H1 (cell line): ENCODE data around the gene ACTL8. TPM values are rescaled to one million over a fixed set of nuclear protein-coding genes. Genes with fewer than 3 reads are reported as not detected.
A peak's percentile ranks its signal among the peaks of the same experiment; 100 is the strongest.

ENCODE experiments used
- CTCF ChIA-PET: fragments of 300-600 bp; sonication (Branson Sonifier 250); formaldehyde crosslinking; loops from one replicate; lab custom pipeline; 2021; ENCODE audit not compliant: partially characterized antibody; lab: Charles Lee
- POLR2A ChIA-PET: fragments of 300-600 bp; sonication (Branson Sonifier 250); formaldehyde crosslinking; loops from one replicate; lab custom pipeline; 2021; ENCODE audit warnings: inconsistent platforms; ENCODE audit not compliant: partially characterized antibody; lab: Charles Lee
- DNase-seq, 2 experiments: peaks; one replicate each; pipeline versions ENCODE4 v3.0.0 to v3.0.0-alpha.2; 2010 to 2022; ENCODE audit warnings: low spot score in 2 of 2, low read depth in 1 of 2, mixed read lengths in 1 of 2
- FAIRE-seq: peaks from 2 replicates; lab custom pipeline; 2011; peaks lifted over from hg19 to GRCh38; lab: Jason Lieb, UNC
- H2AFZ ChIP-seq: 2 replicates; pipeline ENCODE4 v1.8.1; 2012; ENCODE audit warnings: low read length, inconsistent platforms
- H2AK5ac ChIP-seq: 2 replicates; pipeline ENCODE4 v1.6.1; 2013; ENCODE audit warnings: low read depth, low read length
- H2BK120ac ChIP-seq: replicated peaks from 2 replicates; pipeline ENCODE3; 2013; ENCODE audit warnings: low read depth, low read length, inconsistent platforms
- H2BK12ac ChIP-seq: 2 replicates; pipeline ENCODE4 v1.6.1; 2013; ENCODE audit warnings: low read depth, low read length
- H2BK15ac ChIP-seq: 2 replicates; pipeline ENCODE4 v1.6.1; 2013; ENCODE audit warnings: low read length
- H2BK20ac ChIP-seq: 2 replicates; pipeline ENCODE4 v1.6.1; 2013; ENCODE audit warnings: low read length
- H2BK5ac ChIP-seq: 2 replicates; pipeline ENCODE4 v1.6.1; 2013; ENCODE audit warnings: low read depth, low read length
- H3K14ac ChIP-seq: 2 replicates; pipeline ENCODE4 v1.6.1; 2013; ENCODE audit warnings: inconsistent platforms; ENCODE audit not compliant: insufficient read length
- H3K18ac ChIP-seq: 2 replicates; pipeline ENCODE4 v1.6.1; 2013; ENCODE audit warnings: low read length; ENCODE audit errors: extremely low read depth
- H3K23ac ChIP-seq: 2 replicates; pipeline ENCODE4 v1.6.1; 2013; ENCODE audit warnings: inconsistent platforms; ENCODE audit not compliant: insufficient read length
- H3K23me2 ChIP-seq: 2 replicates; pipeline ENCODE4 v1.6.1; 2013; ENCODE audit warnings: low read depth, low read length
- H3K27ac ChIP-seq: 2 replicates; pipeline ENCODE4 v1.6.1; 2011; ENCODE audit warnings: low read depth, low read length, inconsistent platforms
- H3K27me3 ChIP-seq, 4 experiments: replicated peaks in 1 of 4; 1 replicate in 1 of 4; 2 replicates in 3 of 4; pipeline versions ENCODE4 v1.6.1 to v1.8.1; 2011 to 2013; ENCODE audit warnings: low read length in 3 of 4, mild to moderate bottlenecking in 3 of 4, inconsistent platforms in 2 of 4, mixed read lengths in 2 of 4, moderate library complexity in 1 of 4; ENCODE audit not compliant: control insufficient read depth in 3 of 4, insufficient read depth in 3 of 4; ENCODE audit errors: extremely low read depth in 1 of 4
- H3K36me3 ChIP-seq, 4 experiments: 2 replicates each; pipeline versions ENCODE4 v1.6.1 to v1.8.1; 2011 to 2013; ENCODE audit warnings: mild to moderate bottlenecking in 4 of 4, low read length in 3 of 4, moderate library complexity in 2 of 4, control low read depth in 1 of 4, inconsistent platforms in 1 of 4; ENCODE audit not compliant: insufficient read depth in 4 of 4, control insufficient read depth in 2 of 4
- H3K4ac ChIP-seq: replicated peaks from 2 replicates; pipeline ENCODE3; 2013; ENCODE audit warnings: low read length, low read depth, mixed read lengths, inconsistent platforms; ENCODE audit not compliant: insufficient read length
- H3K4me1 ChIP-seq, 4 experiments: replicated peaks in 1 of 4; 1 replicate in 1 of 4; 2 replicates in 3 of 4; pipeline versions ENCODE4 v1.6.1 to v1.8.1; 2011 to 2013; ENCODE audit warnings: low read length in 3 of 4, inconsistent platforms in 2 of 4, mixed read lengths in 1 of 4; ENCODE audit not compliant: insufficient read depth in 4 of 4, control insufficient read depth in 3 of 4
- H3K4me2 ChIP-seq, 2 experiments: 2 replicates each; pipeline versions ENCODE4 v1.6.1 to v1.8.1; 2011 to 2013; ENCODE audit warnings: low read depth in 2 of 2, low read length in 2 of 2, control low read depth in 1 of 2, inconsistent platforms in 1 of 2, mild to moderate bottlenecking in 1 of 2; ENCODE audit not compliant: insufficient read depth in 1 of 2
- H3K4me3 ChIP-seq, 4 experiments: fragments of 200-600, 300-600 bp in 1 of 4; sonication (generic), shearing (Covaris generic), sonication (Bioruptor Twin) in 1 of 4; 2 replicates each; pipeline versions ENCODE4 v1.5.1 to v1.8.1; 2011 to 2016; ENCODE audit warnings: low read length in 4 of 4, low read depth in 3 of 4, control low read depth in 2 of 4, inconsistent platforms in 2 of 4, mild to moderate bottlenecking in 2 of 4, mixed read lengths in 1 of 4, moderate library complexity in 1 of 4; ENCODE audit not compliant: insufficient read depth in 2 of 4; ENCODE audit errors: extremely low read depth in 1 of 4
- H3K56ac ChIP-seq: replicated peaks from 2 replicates; pipeline ENCODE3; 2013; ENCODE audit warnings: low read depth, mild to moderate bottlenecking, mixed read lengths, low read length, inconsistent platforms; ENCODE audit not compliant: insufficient read length
- H3K79me1 ChIP-seq: 2 replicates; pipeline ENCODE4 v1.6.1; 2013; ENCODE audit warnings: low read depth, low read length, control low read depth
- H3K79me2 ChIP-seq, 2 experiments: 2 replicates each; pipeline versions ENCODE4 v1.6.1 to v1.8.1; 2012 to 2013; ENCODE audit warnings: low read length in 2 of 2, mild to moderate bottlenecking in 2 of 2, inconsistent platforms in 1 of 2; ENCODE audit not compliant: insufficient read depth in 2 of 2, control insufficient read depth in 1 of 2
- H3K9ac ChIP-seq, 4 experiments: replicated peaks in 1 of 4; 1 replicate in 1 of 4; 2 replicates in 3 of 4; pipeline versions ENCODE4 v1.6.1 to v1.8.1; 2011 to 2013; ENCODE audit warnings: low read depth in 3 of 4, low read length in 3 of 4, control low read depth in 2 of 4, mild to moderate bottlenecking in 2 of 4, moderate library complexity in 2 of 4, inconsistent platforms in 1 of 4; ENCODE audit errors: extremely low read depth in 1 of 4
- H3K9me3 ChIP-seq, 2 experiments: 2 replicates each; pipeline versions ENCODE4 v1.6.1 to v1.8.1; 2012 to 2013; ENCODE audit warnings: mild to moderate bottlenecking in 2 of 2, moderate library complexity in 2 of 2, control low read depth in 1 of 2, inconsistent platforms in 1 of 2, low read depth in 1 of 2, low read length in 1 of 2, mixed read lengths in 1 of 2; ENCODE audit not compliant: insufficient read depth in 2 of 2
- H4K20me1 ChIP-seq, 2 experiments: replicated peaks in 1 of 2; 2 replicates each; pipeline versions ENCODE3 to v1.8.1; 2011 to 2013; ENCODE audit warnings: inconsistent platforms in 2 of 2, low read length in 2 of 2, mild to moderate bottlenecking in 1 of 2; ENCODE audit not compliant: insufficient read depth in 2 of 2, control insufficient read depth in 1 of 2
- H4K5ac ChIP-seq: 2 replicates; pipeline ENCODE4 v1.6.1; 2013; ENCODE audit warnings: low read length, low read depth, mixed read lengths, inconsistent platforms; ENCODE audit not compliant: insufficient read length
- H4K8ac ChIP-seq: 2 replicates; pipeline ENCODE4 v1.8.0; 2013; ENCODE audit warnings: mild to moderate bottlenecking, moderate library complexity, low read length, inconsistent platforms; ENCODE audit not compliant: insufficient read depth; ENCODE audit errors: extremely low read depth
- H4K91ac ChIP-seq: replicated peaks from 2 replicates; pipeline ENCODE3; 2013; ENCODE audit warnings: low read length, mixed read lengths, inconsistent platforms; ENCODE audit not compliant: insufficient read length
- CBX5 ChIP-seq: fragments of 300-800, 300-1000 bp; sonication (generic); IDR thresholded peaks from 2 replicates; pipeline ENCODE4 v1.7.1; 2016; ENCODE audit warnings: antibody characterized with exemption, low read length, low read depth
- CBX8 ChIP-seq: fragments of 300-800, 300-1000 bp; sonication (generic); IDR thresholded peaks from 2 replicates; pipeline ENCODE4 v1.7.1; 2016; ENCODE audit warnings: low read depth, low read length, borderline replicate concordance
- CEBPB ChIP-seq: IDR thresholded peaks from 2 replicates; pipeline ENCODE4 v1.6.1; 2012; ENCODE audit warnings: low read depth, low read length
- MAFK ChIP-seq: IDR thresholded peaks from 2 replicates; pipeline ENCODE4 v1.6.1; 2012; ENCODE audit warnings: low read depth, mild to moderate bottlenecking, improper control_type of control experiment, low read length
- PHF8 ChIP-seq: fragments of 200-600 bp; sonication (generic); conservative IDR thresholded peaks from 2 replicates; pipeline ENCODE4 v1.7.1; 2012; ENCODE audit warnings: low read depth, mild to moderate bottlenecking, inconsistent platforms, low read length, moderate library complexity
- POLR2AphosphoS5 ChIP-seq: IDR thresholded peaks from 2 replicates; pipeline ENCODE4 v1.6.1; 2011; ENCODE audit warnings: low read depth, low read length
- SP2 ChIP-seq: IDR thresholded peaks from 2 replicates; pipeline ENCODE4 v1.6.1; 2012; ENCODE audit warnings: mild to moderate bottlenecking, low read length, inconsistent platforms
- SRF ChIP-seq: IDR thresholded peaks from 2 replicates; pipeline ENCODE4 v1.6.1; 2011; ENCODE audit warnings: mild to moderate bottlenecking, low read depth, low read length, moderate library complexity
- SUZ12 ChIP-seq: fragments of 200-600 bp; sonication (generic); IDR thresholded peaks from 2 replicates; pipeline ENCODE4 v1.6.1; 2012; ENCODE audit warnings: mild to moderate bottlenecking, inconsistent platforms, low read length, moderate library complexity, mixed read lengths
- ZNF274 ChIP-seq: IDR thresholded peaks from 2 replicates; pipeline ENCODE4 v1.7.0; 2012; ENCODE audit warnings: low read length, borderline replicate concordance; ENCODE audit errors: extremely low read depth
- WGBS, 2 experiments: shearing (Covaris generic) in 1 of 2; methylation state at CpG; one replicate each; pipeline versions ENCODE4 v1.1.6 to v1.1.7; 2013 to 2015; ENCODE audit warnings: low lambda C conversion rate in 2 of 2, mixed read lengths in 2 of 2, inconsistent platforms in 1 of 2, low coverage in 1 of 2, missing lambda C conversion rate in 1 of 2; ENCODE audit not compliant: insufficient replicate concordance in 2 of 2, insufficient coverage in 1 of 2, insufficient read length in 1 of 2; ENCODE audit errors: extremely low coverage in 1 of 2, missing lambda C conversion rate in 1 of 2; 5-methylcytosine and 5-hydroxymethylcytosine counted together
- polyA plus RNA-seq, 7 experiments: library from polyadenylated mRNA; depleted of rRNA in 3 of 7; stranded (reverse) in 5 of 7; unstranded in 2 of 7; fragments of >200 nt in 5 of 7; fragments of 200-250 nt in 2 of 7; gene quantifications; 1 replicate in 5 of 7; 2 replicates in 1 of 7; 4 replicates in 1 of 7; pipeline versions ENCODE4 v1.2.1 to v1.2.3, GENCODE V29; 2011 to 2013; ENCODE audit warnings: missing spikeins in 2 of 7, mixed read lengths in 2 of 7
- total RNA-seq: library from RNA; stranded (reverse); fragmentation: NEBNext Ultra II Directional; extraction: Animal tissue kit (Norgen Biotek cat#: 25700); gene quantifications from 2 replicates; pipeline ENCODE4 v1.2.1, GENCODE V29; 2021
- TF ChIP-seq, protein P1 (sequence below): IDR thresholded peaks from 2 replicates; pipeline ENCODE4 v1.6.1; 2011; ENCODE audit warnings: low read length, improper control_type of control experiment

Gene ACTL8
- total and polyA plus RNA-seq, 2 of the 8 experiments (the other 6 are each of a cell fraction or from before 2014, with no cell fraction given): 0.33 to 0.47 TPM

DNA sequence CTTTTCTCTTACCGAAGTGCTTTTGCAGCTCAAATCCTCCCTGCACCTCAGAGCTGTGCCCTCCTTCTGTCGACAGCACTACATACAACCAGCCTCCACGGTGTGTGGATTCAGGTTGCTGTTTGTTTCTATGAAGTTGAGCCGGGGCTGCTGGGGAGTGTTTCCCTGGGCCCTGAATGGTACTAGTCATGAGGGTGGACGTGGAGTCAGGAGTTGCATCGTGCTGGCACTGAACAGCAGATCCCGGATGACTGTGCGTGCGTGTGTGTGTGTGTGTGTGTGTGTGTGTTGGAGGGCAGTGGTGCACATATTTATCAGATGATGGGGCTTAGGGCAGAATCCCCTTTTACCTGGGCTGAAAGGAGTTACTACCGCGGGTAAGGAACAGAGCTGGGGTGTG is 47.0 kb downstream of the ACTL8 start:
- Histone ChIP-seq H3K9me3 (no peaks in the 10 kb centered on the region), H2BK15ac (no peak overlapping the region), H3K27me3 (no peaks in the 10 kb centered on the region; a peak in 1 of 7 replicates), H3K27ac (no peak overlapping the region), H3K4ac (no peak overlapping the region), H2BK5ac (no peak overlapping the region), H3K23me2 (no peaks in the 10 kb centered on the region), H2AFZ (peak overlapping the region; percentile 27; the same call in 1 of the 2 replicates), H3K36me3 (no peaks in the 10 kb centered on the region), H4K20me1 (no peaks in the 10 kb centered on the region), H3K4me2 (no peak overlapping the region), H2BK20ac (no peak overlapping the region), H4K91ac (no peak overlapping the region), H3K56ac (no peak overlapping the region), H2BK120ac (no peak overlapping the region), H4K8ac (no peak overlapping the region), H4K5ac (no peak overlapping the region), H3K4me3 (no peak overlapping the region), H2AK5ac (no peak overlapping the region), H2BK12ac (no peak overlapping the region), H3K18ac (no peak overlapping the region), H3K4me1 (no peaks in the 10 kb centered on the region), H3K79me1 (no peaks in the 10 kb centered on the region; the same call in 1 of the 2 replicates), H3K9ac (no peak overlapping the region), H3K79me2 (no peaks in the 10 kb centered on the region), H3K23ac (no peak overlapping the region), H3K14ac (no peak overlapping the region)
- FAIRE-seq (no peak), DNase-seq (no peak)
- WGBS, 2 experiments: 84% methylated on average over 11 of the region's 11 CpGs; no CpG with 5 or more reads in 1 of the 2 experiments
- no peak for TF ChIP-seq CBX8
- no peak for TF ChIP-seq PHF8
- no peak for TF ChIP-seq SP2
- no peak for TF ChIP-seq POLR2AphosphoS5
- TF ChIP-seq SRF: no peak
- TF ChIP-seq CEBPB: no peak
- TF ChIP-seq CBX5: no peak
- TF ChIP-seq, protein P1, sequence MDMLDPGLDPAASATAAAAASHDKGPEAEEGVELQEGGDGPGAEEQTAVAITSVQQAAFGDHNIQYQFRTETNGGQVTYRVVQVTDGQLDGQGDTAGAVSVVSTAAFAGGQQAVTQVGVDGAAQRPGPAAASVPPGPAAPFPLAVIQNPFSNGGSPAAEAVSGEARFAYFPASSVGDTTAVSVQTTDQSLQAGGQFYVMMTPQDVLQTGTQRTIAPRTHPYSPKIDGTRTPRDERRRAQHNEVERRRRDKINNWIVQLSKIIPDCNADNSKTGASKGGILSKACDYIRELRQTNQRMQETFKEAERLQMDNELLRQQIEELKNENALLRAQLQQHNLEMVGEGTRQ: no peak
- TF ChIP-seq MAFK: no peak
- TF ChIP-seq SUZ12: no peak
- no peak for TF ChIP-seq ZNF274
- CTCF ChIA-PET: interaction anchor here (0.7 to 1.9 kb wide), 4 partner anchors 16 to 652 kb away, joined by 3 to 5 read pairs (median 3); no protein-coding TSS in a partner anchor
- POLR2A ChIA-PET: interaction anchor here (0.9 kb wide), 1 partner anchor 59 kb away, joined by 4 read pairs; no protein-coding TSS in a partner anchor
